ENCODE results near the gene RNF112.
A peak's percentile ranks its signal among the peaks of the same experiment; 100 is the strongest.
"Not testable (repeated sequence)": the region's sequence is repeated elsewhere in the genome, so short reads cannot be mapped to it uniquely, and the experiment has no call there.

The RNF112 gene

GRCh38 chr17:19456016-19456927 is 45.2 kb downstream of the RNF112 start:
- no peak for DNase-seq

GRCh38 chr17:19457046-19457445 is 46.0 kb downstream of the RNF112 start:
- no peak for DNase-seq

- no peak for DNase-seq
Observed at GRCh38 chr17:19457830-19458271, 46.8 kb downstream of the RNF112 start.

GRCh38 chr17:19458481-19458880 is 47.4 kb downstream of the RNF112 start:
- not testable (repeated sequence) for DNase-seq

GRCh38 chr17:19459018-19459655 is 48.1 kb downstream of the RNF112 start:
- not testable (repeated sequence) for DNase-seq

GRCh38 chr17:19460700-19461099 is 49.7 kb downstream of the RNF112 start:
- DNase-seq: no peak

GRCh38 chr17:19461116-19461515 is 50.1 kb downstream of the RNF112 start:
- peak; percentile 59 for DNase-seq

- no peak for DNase-seq
Observed at GRCh38 chr17:19461681-19462080, 50.6 kb downstream of the RNF112 start.

- not testable (repeated sequence) for DNase-seq
Observed at GRCh38 chr17:19462456-19463035, 51.5 kb downstream of the RNF112 start.

GRCh38 chr17:19464031-19465026 is 53.3 kb downstream of the RNF112 start:
- no peak for DNase-seq
